ENCODE measurements around the gene WNT6.

Gene WNT6

DNA sequence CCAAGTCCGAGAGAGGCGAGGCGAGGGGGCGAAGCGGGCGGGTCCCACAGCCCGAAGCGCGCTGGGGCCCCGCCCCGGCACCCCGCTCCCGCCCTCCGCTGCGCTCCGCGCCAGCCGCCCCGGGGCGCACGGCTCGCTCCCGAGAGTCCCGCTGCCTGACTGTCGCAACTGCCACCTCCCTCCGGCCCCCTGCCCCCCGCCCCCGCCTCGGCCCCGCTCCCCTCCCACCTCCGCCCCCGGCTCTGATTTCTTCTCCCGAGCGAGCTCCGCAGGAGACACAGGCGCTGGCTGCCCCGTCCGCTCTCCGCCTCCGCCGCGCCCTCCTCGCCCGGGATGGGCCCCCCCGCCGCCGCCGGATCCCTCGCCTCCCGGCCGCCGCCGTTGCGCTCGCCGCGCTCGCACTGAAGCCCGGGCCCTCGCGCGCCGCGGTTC, at the start of gene WNT6:
Gene WNT6, plus strand, starts transcription at position 250 of the 432 bp plus-strand sequence. CDS start 233 bp downstream, outside the sequence.
- no peak for DNase-seq (ENCODE audit: low read depth, low spot score)

DNA sequence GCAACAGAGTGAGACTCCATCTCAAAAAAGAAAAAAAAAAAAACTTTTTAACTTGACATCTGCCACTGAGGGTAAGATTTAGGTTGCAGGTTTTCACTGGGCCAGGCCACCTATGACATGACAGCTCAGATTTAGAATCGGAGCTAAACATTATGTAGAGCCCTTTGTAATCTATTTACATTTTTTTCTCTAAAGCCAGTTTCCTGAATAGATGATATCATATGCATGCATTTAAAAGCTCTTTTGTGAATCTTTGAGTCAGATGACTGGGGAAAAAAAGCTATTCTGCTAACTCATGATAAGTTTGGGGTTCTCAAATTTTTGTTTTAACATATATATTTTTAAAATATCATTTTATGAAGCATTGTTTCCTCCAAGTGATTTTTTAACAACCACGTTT, 49.3 kb upstream of the WNT6 start:
- no peak for DNase-seq (ENCODE audit: low read depth, low spot score)

DNA sequence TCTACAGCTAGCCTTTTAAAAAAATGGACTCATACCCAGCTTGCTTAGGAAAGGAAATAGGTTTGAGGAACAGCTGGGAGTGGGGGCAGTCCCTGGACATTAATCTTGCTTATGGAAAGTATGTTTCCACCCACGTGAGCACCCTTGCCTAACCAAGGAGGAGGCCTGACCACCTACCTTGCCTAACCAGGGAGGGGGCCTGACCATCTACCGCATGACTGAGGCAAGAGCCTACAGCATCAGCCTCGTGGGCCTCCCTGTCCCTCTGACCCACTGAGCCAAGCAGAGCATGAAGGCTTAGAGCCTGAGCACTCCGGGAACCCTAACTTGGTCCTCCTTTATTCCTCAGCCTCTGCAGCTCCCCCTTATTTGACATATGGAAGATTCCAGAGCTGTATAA, 48.2 kb upstream of the WNT6 start:
- no peak for DNase-seq (ENCODE audit: low read depth, low spot score)

DNA sequence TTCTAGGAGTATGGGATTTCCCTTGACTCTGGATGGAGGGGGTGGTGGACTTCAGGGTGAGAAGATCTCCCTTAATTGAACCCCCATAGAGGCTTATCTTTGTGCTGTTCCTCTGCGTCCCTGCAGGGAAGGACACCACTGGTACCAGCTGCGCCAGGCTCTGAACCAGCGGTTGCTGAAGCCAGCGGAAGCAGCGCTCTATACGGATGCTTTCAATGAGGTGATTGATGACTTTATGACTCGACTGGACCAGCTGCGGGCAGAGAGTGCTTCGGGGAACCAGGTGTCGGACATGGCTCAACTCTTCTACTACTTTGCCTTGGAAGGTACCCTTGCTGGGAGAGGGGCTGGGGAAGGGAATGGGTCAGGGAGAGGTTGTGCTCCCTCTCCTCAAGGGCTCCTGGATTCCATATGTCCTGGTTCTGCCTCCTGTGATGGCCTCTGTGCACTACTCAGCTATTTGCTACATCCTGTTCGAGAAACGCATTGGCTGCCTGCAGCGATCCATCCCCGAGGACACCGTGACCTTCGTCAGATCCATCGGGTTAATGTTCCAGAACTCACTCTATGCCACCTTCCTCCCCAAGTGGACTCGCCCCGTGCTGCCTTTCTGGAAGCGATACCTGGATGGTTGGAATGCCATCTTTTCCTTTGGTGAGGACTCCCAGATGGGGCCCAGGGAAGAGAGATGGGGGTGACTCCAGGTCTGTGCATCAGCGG, 47.3 kb upstream of the WNT6 start:
- no peak for DNase-seq (ENCODE audit: low read depth, low spot score)

DNA sequence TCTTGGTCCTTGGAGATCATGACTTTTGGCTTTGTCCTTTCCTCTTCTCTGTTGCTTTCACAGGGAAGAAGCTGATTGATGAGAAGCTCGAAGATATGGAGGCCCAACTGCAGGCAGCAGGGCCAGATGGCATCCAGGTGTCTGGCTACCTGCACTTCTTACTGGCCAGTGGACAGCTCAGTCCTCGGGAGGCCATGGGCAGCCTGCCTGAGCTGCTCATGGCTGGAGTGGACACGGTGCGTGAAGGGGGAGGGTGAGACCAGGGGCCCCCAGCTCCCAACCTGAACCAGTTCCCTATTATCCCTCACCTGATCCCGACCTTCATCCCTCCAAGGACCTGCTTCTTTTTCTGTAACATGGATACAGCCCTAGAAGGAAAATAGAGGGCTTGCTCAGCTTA, 46.7 kb upstream of the WNT6 start:
- no peak for DNase-seq (ENCODE audit: low read depth, low spot score)

DNA sequence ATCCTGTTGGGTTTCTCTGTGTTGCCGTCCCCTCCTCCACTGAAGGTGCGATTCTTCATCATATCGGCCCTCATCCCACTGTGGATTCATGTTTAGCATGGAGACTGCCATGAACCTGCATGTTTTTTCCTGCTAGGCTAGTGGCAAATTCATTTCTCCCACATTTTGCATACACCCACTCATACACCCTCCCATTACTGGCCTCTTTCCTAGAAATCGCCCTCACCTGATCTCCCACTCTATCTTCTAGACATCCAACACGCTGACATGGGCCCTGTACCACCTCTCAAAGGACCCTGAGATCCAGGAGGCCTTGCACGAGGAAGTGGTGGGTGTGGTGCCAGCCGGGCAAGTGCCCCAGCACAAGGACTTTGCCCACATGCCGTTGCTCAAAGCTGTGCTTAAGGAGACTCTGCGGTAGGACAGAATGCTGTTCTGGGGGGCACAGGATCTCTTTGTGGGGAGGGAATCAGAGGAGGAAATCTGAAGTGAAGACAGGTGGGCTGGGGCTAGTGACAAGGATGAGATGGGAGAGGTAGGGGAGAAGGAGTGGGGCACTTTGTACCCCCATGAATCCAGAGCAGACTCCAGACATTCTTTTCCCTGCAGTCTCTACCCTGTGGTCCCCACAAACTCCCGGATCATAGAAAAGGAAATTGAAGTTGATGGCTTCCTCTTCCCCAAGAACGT, 45.7 kb upstream of the WNT6 start:
- DNase-seq (ENCODE audit: low read depth, low spot score) = no peak

DNA sequence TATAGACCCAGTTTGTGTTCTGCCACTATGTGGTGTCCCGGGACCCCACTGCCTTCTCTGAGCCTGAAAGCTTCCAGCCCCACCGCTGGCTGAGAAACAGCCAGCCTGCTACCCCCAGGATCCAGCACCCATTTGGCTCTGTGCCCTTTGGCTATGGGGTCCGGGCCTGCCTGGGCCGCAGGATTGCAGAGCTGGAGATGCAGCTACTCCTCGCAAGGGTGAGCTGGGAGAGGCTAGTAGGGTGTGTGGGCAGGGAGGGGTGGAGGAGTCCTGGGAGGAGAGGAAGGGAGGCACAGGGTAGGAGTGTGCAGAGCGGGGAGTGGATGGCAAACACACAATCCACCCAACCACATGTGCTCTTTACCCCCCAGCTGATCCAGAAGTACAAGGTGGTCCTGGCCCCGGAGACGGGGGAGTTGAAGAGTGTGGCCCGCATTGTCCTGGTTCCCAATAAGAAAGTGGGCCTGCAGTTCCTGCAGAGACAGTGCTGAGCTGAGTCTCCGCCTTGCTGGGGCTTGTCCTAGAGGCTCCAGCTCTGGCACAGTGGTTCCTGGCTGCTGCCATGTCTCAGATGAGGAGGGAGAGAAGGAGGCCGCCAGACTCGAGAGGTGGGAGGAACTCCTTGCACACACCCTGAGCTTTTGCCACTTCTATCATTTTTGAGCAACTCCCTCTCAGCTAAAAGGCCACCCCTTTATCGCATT, 44.9 kb upstream of the WNT6 start:
- no peak for DNase-seq (ENCODE audit: low read depth, low spot score)

DNA sequence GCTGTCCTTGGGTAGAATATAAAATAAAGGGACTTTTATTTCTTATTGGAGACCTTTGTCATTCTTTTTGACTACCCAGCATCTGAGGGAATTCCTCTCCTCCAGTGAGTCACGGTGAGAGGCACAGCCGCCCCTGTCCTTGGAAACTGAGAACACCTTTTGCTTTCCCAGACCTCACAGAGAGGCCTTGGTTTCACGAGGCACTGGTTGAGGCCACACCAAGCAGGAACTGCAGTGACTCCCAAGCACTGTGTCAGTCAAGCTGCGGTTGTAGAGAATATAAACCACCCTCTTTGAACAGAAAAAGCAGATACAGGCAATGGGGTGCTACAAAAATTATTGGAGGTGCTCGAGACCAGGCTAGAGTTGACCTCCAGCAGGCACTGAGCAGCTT, 44.4 kb upstream of the WNT6 start:
- DNase-seq (ENCODE audit: low read depth, low spot score) = no peak

DNA sequence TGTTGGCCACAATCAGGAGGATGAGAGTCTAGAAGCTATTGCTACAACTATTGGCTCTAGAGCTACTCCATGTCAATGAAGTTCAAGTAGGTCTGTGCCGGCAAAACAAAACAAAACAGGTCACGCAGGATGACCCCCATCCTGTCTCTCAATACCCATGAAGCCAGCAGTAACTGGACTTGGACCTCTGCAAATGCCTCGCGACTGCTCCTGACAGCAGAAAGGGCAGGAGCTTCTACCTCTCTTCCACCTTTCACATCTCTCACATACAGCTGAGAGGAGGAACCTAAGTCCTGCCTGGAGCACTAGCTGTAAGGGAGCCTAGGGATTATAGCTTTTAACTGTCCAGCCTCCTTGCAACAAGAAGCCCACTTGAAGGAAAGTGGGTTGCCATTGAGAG, 44.0 kb upstream of the WNT6 start:
- no peak for DNase-seq (ENCODE audit: low read depth, low spot score)

DNA sequence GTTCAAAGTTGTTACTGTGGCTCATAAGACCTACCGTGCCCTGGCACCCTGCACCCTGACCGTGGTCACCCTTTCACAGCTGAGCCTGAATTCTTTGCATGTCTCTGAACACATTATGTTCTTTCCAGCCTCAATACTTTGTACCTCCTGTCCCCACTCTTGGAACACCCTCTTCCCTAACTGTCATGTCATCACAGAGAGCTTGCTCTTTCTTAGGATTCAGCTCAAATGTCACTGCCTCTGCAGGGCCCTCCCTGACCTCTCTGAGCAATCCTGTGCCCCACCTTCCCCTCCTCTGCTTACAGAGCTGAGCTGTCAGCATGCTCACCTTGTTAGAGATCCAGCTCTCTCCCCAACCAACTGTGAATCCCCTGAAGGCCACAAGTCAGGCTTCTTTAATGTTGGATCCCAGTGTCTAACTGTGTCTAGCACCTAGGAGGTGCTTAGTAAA, 43.0 kb upstream of the WNT6 start:
- no peak for DNase-seq (ENCODE audit: low read depth, low spot score)

DNA sequence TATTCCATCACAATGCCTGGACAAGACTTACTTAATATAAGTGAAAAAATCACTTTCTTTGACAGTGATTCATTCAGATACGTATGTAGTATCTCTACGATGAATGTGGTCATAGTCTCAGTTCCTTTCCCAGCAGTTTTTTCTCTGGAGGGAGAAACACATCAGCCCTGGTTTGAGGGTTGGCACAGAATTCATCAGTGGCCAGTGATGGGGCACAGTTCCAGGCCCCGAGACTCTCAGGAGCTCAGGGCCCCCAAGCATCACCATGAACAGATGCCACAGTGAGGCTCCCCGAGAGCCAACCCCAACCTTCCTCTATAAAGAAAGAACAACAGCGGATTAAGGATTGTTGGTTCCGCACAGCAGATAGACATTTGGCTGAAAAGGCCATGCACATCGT, 40.5 kb upstream of the WNT6 start:
- DNase-seq (ENCODE audit: low read depth, low spot score) = no peak

DNA sequence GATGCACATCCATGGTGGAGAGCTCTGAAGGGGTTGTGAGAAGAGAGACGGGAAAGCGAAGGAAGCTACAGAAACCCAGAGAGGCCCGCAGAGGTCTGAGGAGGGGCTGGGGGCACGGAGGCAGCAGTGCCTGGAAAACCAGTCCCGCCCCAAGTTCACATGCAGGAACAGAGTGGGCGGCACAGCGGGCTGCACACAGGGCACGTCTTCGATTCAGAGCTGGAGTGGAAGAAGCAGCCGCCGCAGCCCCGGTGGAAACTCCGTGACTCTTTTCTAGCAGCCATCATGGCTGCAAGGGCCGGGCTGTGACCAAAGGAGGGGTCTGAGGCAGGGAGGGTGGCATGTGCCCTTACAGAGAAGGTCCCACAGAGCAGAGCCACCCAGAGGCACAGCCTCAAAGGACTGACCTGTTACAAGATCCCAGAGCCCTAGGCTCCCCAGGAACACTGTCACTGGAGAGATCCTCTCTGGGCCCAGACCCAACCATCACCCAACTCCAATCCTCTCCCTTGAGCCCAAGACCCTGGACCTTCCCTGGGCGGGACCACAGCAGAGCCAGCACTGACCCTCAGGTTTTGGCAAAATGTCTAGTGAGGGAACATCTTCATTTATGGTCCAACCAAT, 38.7 kb upstream of the WNT6 start:
- DNase-seq (ENCODE audit: low read depth, low spot score) = no peak

DNA sequence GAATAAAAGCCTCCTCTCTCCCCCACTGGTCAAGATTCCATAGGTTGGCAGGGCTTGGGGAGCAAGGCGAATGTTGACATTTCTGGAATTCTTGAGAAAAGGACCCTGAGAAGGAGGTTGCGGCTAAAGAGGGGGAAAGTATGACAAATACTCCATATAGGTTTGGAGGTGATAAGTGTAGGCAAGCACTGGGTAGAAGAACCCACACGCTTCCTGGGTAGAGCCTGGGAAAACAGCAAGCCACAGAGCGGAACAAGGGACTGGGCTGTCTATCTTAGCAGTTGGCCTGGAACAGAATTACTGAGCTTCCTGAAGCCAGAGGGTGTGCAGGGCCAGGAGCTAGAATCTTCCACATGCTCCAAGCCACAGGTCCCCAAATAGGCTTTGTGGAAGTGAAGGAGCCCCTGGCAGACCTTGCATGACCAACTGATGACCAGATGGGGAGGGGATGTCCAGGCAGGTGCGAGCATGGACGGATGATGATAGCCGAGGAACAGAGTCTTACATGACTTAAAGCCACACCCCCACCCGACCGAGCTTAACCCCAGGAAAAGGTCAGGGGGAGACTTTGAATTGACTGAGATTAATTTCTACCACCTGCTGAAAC, 37.9 kb upstream of the WNT6 start:
- DNase-seq (ENCODE audit: low read depth, low spot score) = no peak

DNA sequence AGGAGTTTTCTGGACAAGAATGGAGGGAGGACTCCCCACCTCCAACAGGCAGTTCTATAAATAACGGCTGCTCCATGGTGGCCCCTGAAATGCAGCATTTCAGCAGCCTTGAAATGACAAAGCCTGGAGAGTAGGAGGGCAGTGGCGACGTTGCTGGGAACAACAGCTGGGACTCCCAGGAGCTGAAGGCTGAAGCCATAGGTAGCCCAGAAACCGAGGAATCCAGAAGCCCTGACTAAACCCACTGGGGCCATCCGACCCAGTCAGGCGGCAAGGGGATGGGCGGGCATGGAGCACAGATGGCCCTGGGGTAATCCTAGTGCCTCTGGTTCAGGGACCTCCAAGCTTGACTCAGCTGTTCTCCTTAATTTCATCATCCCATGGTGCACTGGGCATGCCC, 37.0 kb upstream of the WNT6 start:
- no peak for DNase-seq (ENCODE audit: low read depth, low spot score)

DNA sequence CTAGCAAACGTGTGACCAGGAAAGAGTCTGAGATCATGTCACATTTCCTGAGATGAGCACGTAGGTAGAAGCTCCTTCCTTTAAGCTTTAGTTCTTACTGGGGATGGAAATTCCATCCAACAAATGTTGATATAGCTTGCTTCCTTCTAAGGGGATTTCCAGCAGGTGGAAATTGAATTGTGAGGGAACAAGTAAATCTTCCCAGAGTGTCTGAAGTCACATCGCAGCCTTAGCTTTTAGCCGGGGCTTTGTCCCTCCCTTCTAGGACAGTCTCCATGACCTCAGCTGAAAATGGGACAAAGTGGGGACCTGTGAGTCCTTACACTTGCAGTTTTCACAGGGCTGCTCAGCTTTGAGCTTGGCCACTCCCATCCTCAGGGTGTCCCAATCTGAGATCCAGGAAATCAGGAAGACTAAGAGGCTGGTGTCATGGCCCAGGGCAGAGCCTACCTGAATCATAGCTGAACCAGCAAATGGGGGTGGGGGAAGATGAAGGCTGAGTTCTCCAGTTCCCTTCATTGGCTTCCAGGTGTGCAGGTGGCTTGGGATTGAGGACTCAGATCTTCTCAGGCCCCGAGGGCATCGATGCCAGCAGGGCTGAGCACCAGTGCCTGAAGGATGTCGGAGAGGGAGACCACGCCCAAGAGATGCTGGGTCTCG, 36.3 kb upstream of the WNT6 start:
- no peak for DNase-seq (ENCODE audit: low read depth, low spot score)

DNA sequence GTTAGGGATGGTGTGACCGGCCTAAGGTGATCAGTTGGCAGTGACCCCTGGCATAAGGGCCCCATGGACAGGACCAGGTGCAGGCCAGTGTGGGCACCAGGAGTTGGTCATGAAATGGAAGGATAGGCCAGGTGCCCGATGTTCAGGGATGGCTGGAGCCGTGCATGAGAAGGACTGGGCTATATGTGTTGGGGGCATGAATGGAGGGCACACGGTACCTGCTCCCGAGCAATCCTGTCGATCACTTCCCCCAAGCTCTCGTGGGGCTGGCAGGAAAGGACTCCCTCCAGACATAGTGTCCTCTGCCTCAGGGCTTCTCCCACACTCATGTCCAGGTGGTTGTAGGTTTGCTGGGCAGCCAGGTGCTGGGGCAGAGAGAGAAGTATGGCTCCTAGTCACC, 35.6 kb upstream of the WNT6 start:
- DNase-seq (ENCODE audit: low read depth, low spot score) = no peak

DNA sequence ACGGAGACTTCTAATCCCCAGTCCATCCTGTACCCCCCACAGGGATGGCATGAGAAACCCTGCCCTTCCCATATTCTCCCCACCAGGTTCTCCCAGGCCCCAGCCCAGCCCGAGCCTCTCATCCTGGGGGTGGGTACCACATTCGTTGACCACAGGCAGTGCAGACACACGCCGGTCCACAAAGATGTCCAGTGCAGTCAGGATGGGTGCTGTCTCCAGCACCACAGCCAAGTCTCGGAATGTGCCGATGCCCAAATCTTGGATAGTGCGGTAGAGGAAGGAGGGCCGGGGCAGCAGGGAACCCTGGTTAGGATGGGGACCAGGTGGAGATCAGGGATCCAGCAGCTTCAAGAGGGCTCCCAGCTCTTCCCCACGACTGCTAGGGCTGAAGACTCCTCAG, 32.8 kb upstream of the WNT6 start:
- DNase-seq (ENCODE audit: low read depth, low spot score) = no peak

DNA sequence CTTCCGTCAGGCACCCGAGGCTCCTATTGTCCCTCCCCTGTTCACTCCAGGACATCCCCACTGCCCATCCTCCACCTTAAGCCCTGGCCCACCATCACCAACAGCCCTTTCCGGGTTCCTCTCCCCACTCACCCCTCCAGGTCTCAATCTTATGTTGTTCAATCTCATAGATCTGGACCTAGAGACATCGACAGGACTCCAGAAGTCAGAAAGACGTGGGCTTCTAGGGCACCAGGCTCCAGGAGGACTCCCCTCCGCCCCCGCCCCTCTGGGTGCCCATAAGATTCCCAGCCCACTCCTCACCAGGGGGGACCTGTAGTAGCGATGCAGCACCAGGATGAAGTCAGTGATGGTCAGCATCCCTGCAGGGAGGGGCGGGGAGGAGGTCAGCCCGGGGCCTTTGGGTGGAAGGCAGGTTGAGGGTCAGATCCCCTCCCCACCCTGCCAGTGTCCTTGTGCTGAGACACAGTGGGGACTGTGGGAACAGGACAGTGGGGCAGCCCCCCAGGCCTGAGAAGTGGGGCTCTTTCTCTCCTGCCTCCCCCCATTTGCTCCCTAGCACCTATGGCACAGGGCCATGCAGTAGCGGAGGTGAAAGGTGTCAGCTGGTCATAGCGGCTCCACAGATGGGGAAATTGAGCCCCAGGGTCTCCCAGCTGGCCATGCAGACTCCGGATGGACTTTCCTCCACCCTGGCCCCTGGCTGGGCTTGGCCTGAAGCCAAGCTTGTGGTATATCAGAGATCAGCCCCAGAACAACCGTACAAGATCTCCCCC, 31.7 kb upstream of the WNT6 start:
- DNase-seq (ENCODE audit: low read depth, low spot score) = no peak

DNA sequence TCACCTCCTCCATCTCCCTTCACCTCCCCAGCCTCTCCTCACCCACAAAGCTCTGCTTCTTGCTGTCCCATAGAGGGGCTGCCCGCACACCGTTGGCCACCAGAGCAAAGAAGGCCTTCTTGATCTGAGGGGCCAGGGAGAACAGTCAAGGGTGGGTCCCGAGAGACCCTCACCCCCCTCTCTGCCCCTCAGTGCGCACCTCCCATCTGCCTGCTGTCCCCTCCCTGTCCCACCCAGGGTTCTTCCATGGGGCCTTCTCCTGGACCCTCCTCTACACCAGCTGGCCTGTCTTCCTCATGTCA, 31.2 kb upstream of the WNT6 start:
- DNase-seq (ENCODE audit: low read depth, low spot score) = no peak

DNA sequence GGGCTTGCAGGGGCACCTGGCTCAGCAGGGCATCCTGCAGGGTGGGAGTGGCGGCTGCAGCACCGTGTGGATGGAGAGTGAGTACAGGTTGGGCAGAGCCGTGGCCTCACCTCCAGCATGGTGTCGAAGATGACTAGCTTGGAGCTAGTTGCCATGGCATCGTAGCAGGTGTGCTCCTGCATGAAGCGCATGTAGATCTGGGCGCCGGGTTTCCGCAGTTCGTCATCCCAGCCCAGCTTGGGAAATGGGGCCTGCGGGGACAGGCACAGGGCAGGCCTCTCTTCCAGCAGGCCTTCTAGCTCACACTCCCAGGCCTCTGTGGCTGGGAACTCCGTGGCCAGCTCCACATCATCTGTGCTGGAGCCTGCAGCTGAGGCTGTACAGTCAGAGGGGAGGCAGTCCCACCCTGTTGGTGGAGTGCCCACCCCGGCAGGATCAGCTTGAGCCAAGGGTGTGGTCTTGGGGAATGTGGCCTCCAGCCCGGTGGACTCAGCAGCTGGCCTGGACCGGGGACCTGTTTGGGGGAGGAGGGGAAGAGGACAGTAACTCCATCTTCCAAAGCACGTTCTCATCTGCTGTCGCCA, 29.6 kb upstream of the WNT6 start:
- DNase-seq (ENCODE audit: low read depth, low spot score) = no peak
